ENCODE measurements around the gene SLC5A1. TPM values are rescaled to one million over a fixed set of nuclear protein-coding genes. Genes with fewer than 3 reads are reported as not detected.
"Not testable (repeated sequence)": the region's sequence is repeated elsewhere in the genome, so short reads cannot be mapped to it uniquely, and the experiment has no call there.

Gene SLC5A1
- total RNA-seq, 1 experiment from 2014 or later = not detected

GRCh38 chr22:32132783-32133182 lies 89.7 kb downstream of the SLC5A1 start:
- POLR2A ChIA-PET = no interaction called here
- no peak for DNase-seq (ENCODE audit: low spot score)
- Mint-ChIP-seq H3K4me1 (peaks cover 5% of the 10 kb centered on the region; the same call in 1 of the 2 replicates), H3K27ac (no peak overlapping the region), H3K27me3 (ENCODE audit: low read depth) (no peaks in the 10 kb centered on the region), H3K36me3 (no peaks in the 10 kb centered on the region), H3K4me3 (no peak overlapping the region), H3K9me3 (no peaks in the 10 kb centered on the region)
- TF ChIP-seq GTF2I (CRISPR knock-in tag; conservative IDR thresholded peaks at IDR 0.05) (no peak), KAT7 (CRISPR knock-in tag; IDR thresholded peaks at IDR 0.05; ENCODE audit: borderline replicate concordance) (no peak), ATF2 (CRISPR knock-in tag; IDR thresholded peaks at IDR 0.05; ENCODE audit: borderline replicate concordance, low read depth) (no peak), RELA (CRISPR knock-in tag; IDR thresholded peaks at IDR 0.05; ENCODE audit: borderline replicate concordance) (no peak), CREB1 (CRISPR knock-in tag; IDR thresholded peaks at IDR 0.05) (no peak), JUN (CRISPR knock-in tag; IDR thresholded peaks at IDR 0.05) (no peak), ZNF138 (CRISPR knock-in tag; conservative IDR thresholded peaks at IDR 0.05) (no peak), ATF6 (CRISPR knock-in tag; IDR thresholded peaks at IDR 0.05) (no peak), GABPB1 (CRISPR knock-in tag; IDR thresholded peaks at IDR 0.05) (no peak), FOXJ3 (CRISPR knock-in tag; IDR thresholded peaks at IDR 0.05; ENCODE audit: borderline replicate concordance) (no peak)
- ATAC-seq = no peak
- CTCF ChIA-PET = interaction anchor here (0.6 to 3.0 kb wide), 10 partner anchors 26 to 864 kb away, joined by 3 to 12 read pairs (median 4); no protein-coding TSS in a partner anchor

- H3K9me3 Mint-ChIP-seq; H3K27ac Mint-ChIP-seq; DNase-seq (ENCODE audit: low spot score); POLR2A ChIA-PET; H3K4me3 Mint-ChIP-seq; H3K36me3 Mint-ChIP-seq; ATAC-seq; H3K27me3 Mint-ChIP-seq (ENCODE audit: low read depth): not testable (repeated sequence)
- H3K4me1 Mint-ChIP-seq = peaks cover 14% of the 10 kb centered on the region
- CTCF ChIA-PET = interaction anchor here (1.0 to 2.7 kb wide), 3 partner anchors 72 to 164 kb away, joined by 3 to 6 read pairs (median 4); no protein-coding TSS in a partner anchor
Observed at GRCh38 chr22:32134796-32135195, 91.7 kb downstream of the SLC5A1 start.

GRCh38 chr22:32135958-32136357 lies 92.9 kb downstream of the SLC5A1 start:
- H3K4me3 Mint-ChIP-seq; POLR2A ChIA-PET; DNase-seq (ENCODE audit: low spot score); H3K9me3 Mint-ChIP-seq; H3K27me3 Mint-ChIP-seq (ENCODE audit: low read depth); H3K36me3 Mint-ChIP-seq; ATAC-seq; H3K27ac Mint-ChIP-seq: not testable (repeated sequence)
- peaks cover 17% of the 10 kb centered on the region for H3K4me1 Mint-ChIP-seq
- CTCF ChIA-PET = interaction anchor here (2.7 kb wide), 1 partner anchor 71 kb away, joined by 6 read pairs; no protein-coding TSS in a partner anchor

GRCh38 chr22:32136881-32137280 lies 93.8 kb downstream of the SLC5A1 start:
- CTCF ChIA-PET = interaction anchor here (1.2 kb wide), 1 partner anchor 160 kb away, joined by 3 read pairs; no protein-coding TSS in a partner anchor
- peaks cover 17% of the 10 kb centered on the region for H3K4me1 Mint-ChIP-seq
- ATAC-seq; H3K27ac Mint-ChIP-seq; DNase-seq (ENCODE audit: low spot score); POLR2A ChIA-PET; H3K36me3 Mint-ChIP-seq; H3K9me3 Mint-ChIP-seq; H3K27me3 Mint-ChIP-seq (ENCODE audit: low read depth); H3K4me3 Mint-ChIP-seq: not testable (repeated sequence)

GRCh38 chr22:32137731-32138324 lies 94.8 kb downstream of the SLC5A1 start:
- CTCF ChIA-PET = interaction anchor here (1.2 kb wide), 1 partner anchor 161 kb away, joined by 3 read pairs; no protein-coding TSS in a partner anchor
- DNase-seq (ENCODE audit: low spot score); POLR2A ChIA-PET; H3K9me3 Mint-ChIP-seq; H3K27me3 Mint-ChIP-seq (ENCODE audit: low read depth); H3K27ac Mint-ChIP-seq; H3K36me3 Mint-ChIP-seq; ATAC-seq; H3K4me3 Mint-ChIP-seq: not testable (repeated sequence)
- peaks cover 17% of the 10 kb centered on the region for H3K4me1 Mint-ChIP-seq

GRCh38 chr22:32138576-32138975 lies 95.5 kb downstream of the SLC5A1 start:
- DNase-seq (ENCODE audit: low spot score); ATAC-seq; H3K4me3 Mint-ChIP-seq; H3K27ac Mint-ChIP-seq; H3K36me3 Mint-ChIP-seq; CTCF ChIA-PET; H3K27me3 Mint-ChIP-seq (ENCODE audit: low read depth); POLR2A ChIA-PET; H3K9me3 Mint-ChIP-seq: not testable (repeated sequence)
- H3K4me1 Mint-ChIP-seq = peaks cover 17% of the 10 kb centered on the region

Data from WTC11 (cell line).